Peyer's patch (tissue), 4 donors: Measurements from ENCODE around the gene PGM2.

Experiments
- POLR2A ChIP-seq, 2 donors: fragments of 450-650 bp; IDR thresholded peaks; one replicate each; pipeline ENCODE4 v1.5.1; 2017; ENCODE audit warnings: antibody characterized with exemption in 2 of 2, mild to moderate bottlenecking in 2 of 2, moderate library complexity in 2 of 2
- TF ChIP-seq, protein P1 (sequence below), 6 experiments: fragments of 450-650 bp in 4 of 6; fragments of 200-600 bp in 2 of 6; sonication (generic) in 1 of 6; IDR thresholded peaks; one replicate each; pipeline ENCODE4 v1.5.1; 2017 to 2019; ENCODE audit warnings: antibody characterized with exemption in 6 of 6, mild to moderate bottlenecking in 3 of 6, moderate library complexity in 1 of 6

DNA sequence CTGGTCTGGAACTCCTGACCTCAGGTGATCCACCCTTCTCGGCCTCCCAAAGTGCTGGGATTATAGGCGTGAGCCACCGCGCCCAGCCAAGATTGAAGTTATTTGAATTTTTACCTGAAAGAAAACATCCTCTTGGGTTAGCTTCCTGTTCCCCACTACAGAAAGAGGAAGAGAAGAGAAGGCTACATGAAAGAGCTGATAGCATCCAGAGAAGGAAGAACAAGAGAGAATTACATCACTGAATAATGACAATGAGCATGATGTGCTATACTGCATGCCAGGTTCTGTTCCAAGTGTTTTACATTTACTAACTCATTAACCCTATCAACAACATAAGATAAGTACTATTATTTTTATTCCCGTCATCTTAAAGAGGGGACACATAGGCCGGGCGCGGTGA, 52.9 kb downstream of the PGM2 start:
- TF ChIP-seq, protein P1, sequence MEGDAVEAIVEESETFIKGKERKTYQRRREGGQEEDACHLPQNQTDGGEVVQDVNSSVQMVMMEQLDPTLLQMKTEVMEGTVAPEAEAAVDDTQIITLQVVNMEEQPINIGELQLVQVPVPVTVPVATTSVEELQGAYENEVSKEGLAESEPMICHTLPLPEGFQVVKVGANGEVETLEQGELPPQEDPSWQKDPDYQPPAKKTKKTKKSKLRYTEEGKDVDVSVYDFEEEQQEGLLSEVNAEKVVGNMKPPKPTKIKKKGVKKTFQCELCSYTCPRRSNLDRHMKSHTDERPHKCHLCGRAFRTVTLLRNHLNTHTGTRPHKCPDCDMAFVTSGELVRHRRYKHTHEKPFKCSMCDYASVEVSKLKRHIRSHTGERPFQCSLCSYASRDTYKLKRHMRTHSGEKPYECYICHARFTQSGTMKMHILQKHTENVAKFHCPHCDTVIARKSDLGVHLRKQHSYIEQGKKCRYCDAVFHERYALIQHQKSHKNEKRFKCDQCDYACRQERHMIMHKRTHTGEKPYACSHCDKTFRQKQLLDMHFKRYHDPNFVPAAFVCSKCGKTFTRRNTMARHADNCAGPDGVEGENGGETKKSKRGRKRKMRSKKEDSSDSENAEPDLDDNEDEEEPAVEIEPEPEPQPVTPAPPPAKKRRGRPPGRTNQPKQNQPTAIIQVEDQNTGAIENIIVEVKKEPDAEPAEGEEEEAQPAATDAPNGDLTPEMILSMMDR (IDR thresholded peaks at IDR 0.05), result no peak
- no peak for TF ChIP-seq POLR2A (IDR thresholded peaks at IDR 0.05)
